H9 (cell line): ENCODE data around the gene ENTPD6. TPM values are rescaled to one million over a fixed set of nuclear protein-coding genes. Genes with fewer than 3 reads are reported as not detected.
A peak's percentile ranks its signal among the peaks of the same experiment; 100 is the strongest.

Source experiments
- DNase-seq: peaks from one replicate; pipeline ENCODE4 v3.0.0-alpha.2; 2017
- H2AFZ ChIP-seq: one replicate; pipeline ENCODE4 v1.6.1; 2013; ENCODE audit warnings: mild to moderate bottlenecking, low read length, control low read depth, moderate library complexity
- H2AK5ac ChIP-seq: 2 replicates; pipeline ENCODE4 v1.6.1; 2013; ENCODE audit warnings: low read length, control low read depth, mixed read lengths; ENCODE audit not compliant: insufficient read length
- H2BK120ac ChIP-seq: one replicate; pipeline ENCODE4 v1.6.1; 2013; ENCODE audit warnings: low read depth, mild to moderate bottlenecking, low read length, control low read depth, inconsistent platforms; ENCODE audit not compliant: poor library complexity, severe bottlenecking
- H2BK12ac ChIP-seq: 2 replicates; pipeline ENCODE4 v1.6.1; 2013; ENCODE audit warnings: low read length, control low read depth, mixed read lengths, low read depth; ENCODE audit not compliant: insufficient read length
- H2BK15ac ChIP-seq: 2 replicates; pipeline ENCODE4 v1.6.1; 2013; ENCODE audit warnings: low read depth, low read length, control low read depth
- H2BK20ac ChIP-seq: one replicate; pipeline ENCODE4 v1.6.1; 2013; ENCODE audit warnings: low read depth, mild to moderate bottlenecking, low read length, control low read depth, inconsistent platforms; ENCODE audit not compliant: poor library complexity, severe bottlenecking
- H2BK5ac ChIP-seq: 2 replicates; pipeline ENCODE4 v1.6.1; 2013; ENCODE audit warnings: low read length, control low read depth, mixed read lengths; ENCODE audit not compliant: insufficient read length
- H3K14ac ChIP-seq: 2 replicates; pipeline ENCODE4 v1.6.1; 2013; ENCODE audit warnings: low read length, control low read depth; ENCODE audit not compliant: insufficient read depth
- H3K18ac ChIP-seq: 2 replicates; pipeline ENCODE4 v1.6.1; 2013; ENCODE audit warnings: low read depth, mild to moderate bottlenecking, mixed read lengths, low read length, control low read depth; ENCODE audit not compliant: insufficient read length
- H3K23ac ChIP-seq: 2 replicates; pipeline ENCODE4 v1.6.1; 2013; ENCODE audit warnings: low read length, control low read depth, mixed read lengths, low read depth; ENCODE audit not compliant: insufficient read length
- H3K23me2 ChIP-seq: 2 replicates; pipeline ENCODE4 v1.6.1; 2013; ENCODE audit warnings: low read depth, mild to moderate bottlenecking, mixed read lengths, low read length, control low read depth; ENCODE audit not compliant: insufficient read length, poor library complexity, severe bottlenecking
- H3K27ac ChIP-seq: 2 replicates; pipeline ENCODE4 v1.5.1; 2013; ENCODE audit warnings: low read length, control low read depth, mixed read lengths, low read depth; ENCODE audit not compliant: insufficient read length
- H3K27me3 ChIP-seq: 2 replicates; pipeline ENCODE4 v1.6.1; 2013; ENCODE audit warnings: low read length, control low read depth, inconsistent platforms; ENCODE audit not compliant: insufficient read depth
- H3K4ac ChIP-seq: 2 replicates; pipeline ENCODE4 v1.6.1; 2013; ENCODE audit warnings: low read depth, mild to moderate bottlenecking, control low read depth, inconsistent platforms, low read length, moderate library complexity
- H3K4me1 ChIP-seq: 2 replicates; pipeline ENCODE4 v1.6.1; 2013; ENCODE audit warnings: low read length, control low read depth, inconsistent platforms; ENCODE audit not compliant: insufficient read depth
- H3K4me2 ChIP-seq: 2 replicates; pipeline ENCODE4 v1.6.1; 2013; ENCODE audit warnings: low read length, control low read depth, mixed read lengths; ENCODE audit not compliant: insufficient read length, insufficient read depth
- H3K56ac ChIP-seq: 2 replicates; pipeline ENCODE4 v1.6.1; 2013; ENCODE audit warnings: low read depth, mild to moderate bottlenecking, mixed read lengths, low read length, control low read depth; ENCODE audit not compliant: insufficient read length
- H3K79me1 ChIP-seq: 2 replicates; pipeline ENCODE4 v1.6.1; 2013; ENCODE audit warnings: low read depth, mild to moderate bottlenecking, moderate library complexity, low read length, control low read depth, inconsistent platforms; ENCODE audit not compliant: insufficient read depth, poor library complexity, severe bottlenecking
- H3K79me2 ChIP-seq: 2 replicates; pipeline ENCODE4 v1.6.1; 2013; ENCODE audit warnings: low read length, control low read depth, inconsistent platforms; ENCODE audit not compliant: insufficient read depth
- H3K9ac ChIP-seq: 2 replicates; pipeline ENCODE4 v1.6.1; 2013; ENCODE audit warnings: low read length, control low read depth, mixed read lengths; ENCODE audit not compliant: insufficient read length; ENCODE audit errors: extremely low read depth
- H3K9me3 ChIP-seq: one replicate; pipeline ENCODE4 v1.6.1; 2013; ENCODE audit warnings: low read depth, low read length, inconsistent platforms; ENCODE audit not compliant: control insufficient read depth
- H3T11ph ChIP-seq: one replicate; pipeline ENCODE4 v1.6.1; 2013; ENCODE audit warnings: mild to moderate bottlenecking, low read length, control low read depth, inconsistent platforms
- H4K20me1 ChIP-seq: one replicate; pipeline ENCODE4 v1.6.1; 2013; ENCODE audit not compliant: control insufficient read depth, insufficient read length, insufficient read depth
- H4K5ac ChIP-seq: 2 replicates; pipeline ENCODE4 v1.6.1; 2013; ENCODE audit warnings: low read depth, mild to moderate bottlenecking, mixed read lengths, low read length, control low read depth; ENCODE audit not compliant: insufficient read length
- H4K8ac ChIP-seq: replicated peaks from 2 replicates; pipeline ENCODE4 v1.6.1; 2013; ENCODE audit warnings: low read length, control low read depth, mixed read lengths, low read depth; ENCODE audit not compliant: insufficient read length
- H4K91ac ChIP-seq: 2 replicates; pipeline ENCODE4 v1.6.1; 2013; ENCODE audit warnings: low read depth, mild to moderate bottlenecking, moderate library complexity, mixed read lengths, low read length, control low read depth; ENCODE audit not compliant: insufficient read length
- H3K27ac Mint-ChIP-seq, 3 experiments: 2 replicates in 2 of 3; 3 replicates in 1 of 3; pipeline ENCODE4 v1.8.0; 2020 to 2021; ENCODE audit warnings: mixed read lengths in 3 of 3, mild to moderate bottlenecking in 1 of 3, moderate library complexity in 1 of 3
- H3K27me3 Mint-ChIP-seq: 2 replicates; pipeline ENCODE4 v1.8.0; 2021; ENCODE audit warnings: low read depth, mild to moderate bottlenecking, moderate library complexity, mixed read lengths
- H3K36me3 Mint-ChIP-seq, 3 experiments: 2 replicates in 2 of 3; 3 replicates in 1 of 3; pipeline ENCODE4 v1.8.0; 2020 to 2021; ENCODE audit warnings: low read depth in 3 of 3, mixed read lengths in 3 of 3; ENCODE audit not compliant: insufficient read depth in 1 of 3
- H3K4me1 Mint-ChIP-seq, 2 experiments: 2 replicates each; pipeline ENCODE4 v1.8.0; 2020; ENCODE audit warnings: mixed read lengths in 2 of 2
- H3K4me3 Mint-ChIP-seq, 2 experiments: 2 replicates in 1 of 2; 3 replicates in 1 of 2; pipeline ENCODE4 v1.8.0; 2020 to 2021; ENCODE audit warnings: mild to moderate bottlenecking in 2 of 2, mixed read lengths in 2 of 2, moderate library complexity in 1 of 2
- H3K9me3 Mint-ChIP-seq, 2 experiments: 2 replicates in 1 of 2; 3 replicates in 1 of 2; pipeline ENCODE4 v1.8.0; 2020; ENCODE audit warnings: mild to moderate bottlenecking in 2 of 2, mixed read lengths in 2 of 2, moderate library complexity in 1 of 2
- CTCF ChIP-seq: fragments of 200-600 bp; sonication (generic); conservative IDR thresholded peaks from 3 replicates; pipeline ENCODE4 v1.8.0; 2021; ENCODE audit warnings: antibody characterized with exemption, mild to moderate bottlenecking
- WGBS: extraction: QIAGEN DNeasy Blood & Tissue Kit; methylation state at CpG from one replicate; pipeline ENCODE4 v1.1.7; 2013; ENCODE audit warnings: missing lambda C conversion rate, low lambda C conversion rate, mixed read lengths; ENCODE audit not compliant: insufficient read length; ENCODE audit errors: extremely low coverage; 5-methylcytosine and 5-hydroxymethylcytosine counted together
- total RNA-seq: library from RNA; stranded (reverse); gene quantifications from 2 replicates; pipeline ENCODE4 v1.2.1, GENCODE V29; 2021

The ENTPD6 gene
- total RNA-seq, 1 experiment from 2014 or later, result 57.4 TPM

GRCh38 chr20:25248786-25249172, 53.3 kb downstream of the ENTPD6 start:
- peaks cover under 1 to 2% of the 10 kb centered on the region in 2 experiments; a peak in 1 of 5 replicates for H3K9me3 Mint-ChIP-seq
- peak overlapping the region; percentile 85 to 95 for H3K4me3 Mint-ChIP-seq
- Histone ChIP-seq H2AFZ (peak overlapping the region; percentile 23), H3K23ac (no peak overlapping the region), H4K5ac (no peak overlapping the region), H3K27ac (no peak overlapping the region), H3K4me1 (no peaks in the 10 kb centered on the region), H3K4me2 (peak overlapping the region; percentile 60), H3K23me2 (peaks cover 6% of the 10 kb centered on the region), H2BK12ac (no peak overlapping the region), H4K20me1 (no peaks in the 10 kb centered on the region), H3K4ac (no peak overlapping the region), H2BK15ac (no peak overlapping the region), H2BK120ac (no peak overlapping the region), H3K27me3 (no peaks in the 10 kb centered on the region; the same call in 1 of the 2 replicates), H3K79me2 (peaks cover 5% of the 10 kb centered on the region; the same call in 1 of the 2 replicates), H2BK20ac (no peak overlapping the region), H2AK5ac (no peak overlapping the region), H3K9ac (peak overlapping the region; percentile 66), H2BK5ac (no peak overlapping the region), H3T11ph (no peak overlapping the region), H3K79me1 (no peaks in the 10 kb centered on the region), H3K9me3 (no peaks in the 10 kb centered on the region), H4K8ac (no peak overlapping the region), H3K56ac (no peak overlapping the region), H3K18ac (no peak overlapping the region), H3K14ac (no peak overlapping the region), H4K91ac (no peak overlapping the region)
- no CpG with 5 or more reads among the region's 6 CpGs for WGBS
- peak overlapping the region; percentile 71 to 93 (median 92); a peak in 6 of 7 replicates for H3K27ac Mint-ChIP-seq
- peaks cover 44 to 45% of the 10 kb centered on the region in 2 experiments for H3K4me1 Mint-ChIP-seq
- H3K36me3 Mint-ChIP-seq, result peaks cover 4 to 11% (median 4%) of the 10 kb centered on the region in 3 experiments; a peak in 5 of 7 replicates
- DNase-seq, result no peak
- no peak for TF ChIP-seq CTCF
- H3K27me3 Mint-ChIP-seq, result peaks cover 14% of the 10 kb centered on the region
